H9 (cell line): ENCODE data around the gene GBE1. TPM values are rescaled to one million over a fixed set of nuclear protein-coding genes. Genes with fewer than 3 reads are reported as not detected.

ENCODE experiments used
- DNase-seq: peaks from one replicate; pipeline ENCODE4 v3.0.0-alpha.2; 2017
- H2AFZ ChIP-seq: one replicate; pipeline ENCODE4 v1.6.1; 2013; ENCODE audit warnings: mild to moderate bottlenecking, low read length, control low read depth, moderate library complexity
- H2AK5ac ChIP-seq: 2 replicates; pipeline ENCODE4 v1.6.1; 2013; ENCODE audit warnings: low read length, control low read depth, mixed read lengths; ENCODE audit not compliant: insufficient read length
- H2BK120ac ChIP-seq: one replicate; pipeline ENCODE4 v1.6.1; 2013; ENCODE audit warnings: low read depth, mild to moderate bottlenecking, low read length, control low read depth, inconsistent platforms; ENCODE audit not compliant: poor library complexity, severe bottlenecking
- H2BK12ac ChIP-seq: 2 replicates; pipeline ENCODE4 v1.6.1; 2013; ENCODE audit warnings: low read length, control low read depth, mixed read lengths, low read depth; ENCODE audit not compliant: insufficient read length
- H2BK15ac ChIP-seq: 2 replicates; pipeline ENCODE4 v1.6.1; 2013; ENCODE audit warnings: low read depth, low read length, control low read depth
- H2BK20ac ChIP-seq: one replicate; pipeline ENCODE4 v1.6.1; 2013; ENCODE audit warnings: low read depth, mild to moderate bottlenecking, low read length, control low read depth, inconsistent platforms; ENCODE audit not compliant: poor library complexity, severe bottlenecking
- H2BK5ac ChIP-seq: 2 replicates; pipeline ENCODE4 v1.6.1; 2013; ENCODE audit warnings: low read length, control low read depth, mixed read lengths; ENCODE audit not compliant: insufficient read length
- H3K14ac ChIP-seq: 2 replicates; pipeline ENCODE4 v1.6.1; 2013; ENCODE audit warnings: low read length, control low read depth; ENCODE audit not compliant: insufficient read depth
- H3K18ac ChIP-seq: 2 replicates; pipeline ENCODE4 v1.6.1; 2013; ENCODE audit warnings: low read depth, mild to moderate bottlenecking, mixed read lengths, low read length, control low read depth; ENCODE audit not compliant: insufficient read length
- H3K23ac ChIP-seq: 2 replicates; pipeline ENCODE4 v1.6.1; 2013; ENCODE audit warnings: low read length, control low read depth, mixed read lengths, low read depth; ENCODE audit not compliant: insufficient read length
- H3K23me2 ChIP-seq: 2 replicates; pipeline ENCODE4 v1.6.1; 2013; ENCODE audit warnings: low read depth, mild to moderate bottlenecking, mixed read lengths, low read length, control low read depth; ENCODE audit not compliant: insufficient read length, poor library complexity, severe bottlenecking
- H3K27ac ChIP-seq: 2 replicates; pipeline ENCODE4 v1.5.1; 2013; ENCODE audit warnings: low read length, control low read depth, mixed read lengths, low read depth; ENCODE audit not compliant: insufficient read length
- H3K27me3 ChIP-seq: 2 replicates; pipeline ENCODE4 v1.6.1; 2013; ENCODE audit warnings: low read length, control low read depth, inconsistent platforms; ENCODE audit not compliant: insufficient read depth
- H3K4ac ChIP-seq: 2 replicates; pipeline ENCODE4 v1.6.1; 2013; ENCODE audit warnings: low read depth, mild to moderate bottlenecking, control low read depth, inconsistent platforms, low read length, moderate library complexity
- H3K4me1 ChIP-seq: 2 replicates; pipeline ENCODE4 v1.6.1; 2013; ENCODE audit warnings: low read length, control low read depth, inconsistent platforms; ENCODE audit not compliant: insufficient read depth
- H3K4me2 ChIP-seq: 2 replicates; pipeline ENCODE4 v1.6.1; 2013; ENCODE audit warnings: low read length, control low read depth, mixed read lengths; ENCODE audit not compliant: insufficient read length, insufficient read depth
- H3K56ac ChIP-seq: 2 replicates; pipeline ENCODE4 v1.6.1; 2013; ENCODE audit warnings: low read depth, mild to moderate bottlenecking, mixed read lengths, low read length, control low read depth; ENCODE audit not compliant: insufficient read length
- H3K79me1 ChIP-seq: 2 replicates; pipeline ENCODE4 v1.6.1; 2013; ENCODE audit warnings: low read depth, mild to moderate bottlenecking, moderate library complexity, low read length, control low read depth, inconsistent platforms; ENCODE audit not compliant: insufficient read depth, poor library complexity, severe bottlenecking
- H3K79me2 ChIP-seq: 2 replicates; pipeline ENCODE4 v1.6.1; 2013; ENCODE audit warnings: low read length, control low read depth, inconsistent platforms; ENCODE audit not compliant: insufficient read depth
- H3K9ac ChIP-seq: 2 replicates; pipeline ENCODE4 v1.6.1; 2013; ENCODE audit warnings: low read length, control low read depth, mixed read lengths; ENCODE audit not compliant: insufficient read length; ENCODE audit errors: extremely low read depth
- H3K9me3 ChIP-seq: one replicate; pipeline ENCODE4 v1.6.1; 2013; ENCODE audit warnings: low read depth, low read length, inconsistent platforms; ENCODE audit not compliant: control insufficient read depth
- H3T11ph ChIP-seq: one replicate; pipeline ENCODE4 v1.6.1; 2013; ENCODE audit warnings: mild to moderate bottlenecking, low read length, control low read depth, inconsistent platforms
- H4K20me1 ChIP-seq: one replicate; pipeline ENCODE4 v1.6.1; 2013; ENCODE audit not compliant: control insufficient read depth, insufficient read length, insufficient read depth
- H4K5ac ChIP-seq: 2 replicates; pipeline ENCODE4 v1.6.1; 2013; ENCODE audit warnings: low read depth, mild to moderate bottlenecking, mixed read lengths, low read length, control low read depth; ENCODE audit not compliant: insufficient read length
- H4K8ac ChIP-seq: replicated peaks from 2 replicates; pipeline ENCODE4 v1.6.1; 2013; ENCODE audit warnings: low read length, control low read depth, mixed read lengths, low read depth; ENCODE audit not compliant: insufficient read length
- H4K91ac ChIP-seq: 2 replicates; pipeline ENCODE4 v1.6.1; 2013; ENCODE audit warnings: low read depth, mild to moderate bottlenecking, moderate library complexity, mixed read lengths, low read length, control low read depth; ENCODE audit not compliant: insufficient read length
- H3K27ac Mint-ChIP-seq, 3 experiments: 2 replicates in 2 of 3; 3 replicates in 1 of 3; pipeline ENCODE4 v1.8.0; 2020 to 2021; ENCODE audit warnings: mixed read lengths in 3 of 3, mild to moderate bottlenecking in 1 of 3, moderate library complexity in 1 of 3
- H3K27me3 Mint-ChIP-seq: 2 replicates; pipeline ENCODE4 v1.8.0; 2021; ENCODE audit warnings: low read depth, mild to moderate bottlenecking, moderate library complexity, mixed read lengths
- H3K36me3 Mint-ChIP-seq, 3 experiments: 2 replicates in 2 of 3; 3 replicates in 1 of 3; pipeline ENCODE4 v1.8.0; 2020 to 2021; ENCODE audit warnings: low read depth in 3 of 3, mixed read lengths in 3 of 3; ENCODE audit not compliant: insufficient read depth in 1 of 3
- H3K4me1 Mint-ChIP-seq, 2 experiments: 2 replicates each; pipeline ENCODE4 v1.8.0; 2020; ENCODE audit warnings: mixed read lengths in 2 of 2
- H3K4me3 Mint-ChIP-seq, 2 experiments: 2 replicates in 1 of 2; 3 replicates in 1 of 2; pipeline ENCODE4 v1.8.0; 2020 to 2021; ENCODE audit warnings: mild to moderate bottlenecking in 2 of 2, mixed read lengths in 2 of 2, moderate library complexity in 1 of 2
- H3K9me3 Mint-ChIP-seq, 2 experiments: 2 replicates in 1 of 2; 3 replicates in 1 of 2; pipeline ENCODE4 v1.8.0; 2020; ENCODE audit warnings: mild to moderate bottlenecking in 2 of 2, mixed read lengths in 2 of 2, moderate library complexity in 1 of 2
- WGBS: extraction: QIAGEN DNeasy Blood & Tissue Kit; methylation state at CpG from one replicate; pipeline ENCODE4 v1.1.7; 2013; ENCODE audit warnings: missing lambda C conversion rate, low lambda C conversion rate, mixed read lengths; ENCODE audit not compliant: insufficient read length; ENCODE audit errors: extremely low coverage; 5-methylcytosine and 5-hydroxymethylcytosine counted together
- total RNA-seq: library from RNA; stranded (reverse); gene quantifications from 2 replicates; pipeline ENCODE4 v1.2.1, GENCODE V29; 2021
- TF ChIP-seq, protein P1 (sequence below): fragments of 200-600 bp; sonication (generic); conservative IDR thresholded peaks from 3 replicates; pipeline ENCODE4 v1.8.0; 2021; ENCODE audit warnings: antibody characterized with exemption, mild to moderate bottlenecking

GBE1 gene
- total RNA-seq, 1 experiment from 2014 or later, result 13.8 TPM

GRCh38 chr3:81632659-81633058 lies 128.8 kb downstream of the GBE1 start:
- Histone ChIP-seq H3K14ac (no peak overlapping the region), H2AK5ac (no peak overlapping the region), H3K18ac (no peak overlapping the region), H2BK5ac (no peak overlapping the region), H3T11ph (no peak overlapping the region), H2BK15ac (no peak overlapping the region), H2BK20ac (no peak overlapping the region), H3K23ac (no peak overlapping the region), H3K9ac (no peak overlapping the region), H3K79me1 (no peaks in the 10 kb centered on the region), H3K4me1 (no peaks in the 10 kb centered on the region), H4K91ac (no peak overlapping the region), H3K4me2 (no peak overlapping the region), H2BK120ac (no peak overlapping the region), H3K23me2 (no peaks in the 10 kb centered on the region), H2BK12ac (no peak overlapping the region), H3K27ac (no peak overlapping the region), H2AFZ (no peak overlapping the region), H3K27me3 (no peaks in the 10 kb centered on the region), H4K8ac (no peak overlapping the region), H3K4ac (no peak overlapping the region), H3K56ac (no peak overlapping the region), H3K79me2 (no peaks in the 10 kb centered on the region), H3K9me3 (no peaks in the 10 kb centered on the region), H4K5ac (no peak overlapping the region), H4K20me1 (no peaks in the 10 kb centered on the region)
- no peaks in the 10 kb centered on the region for H3K27me3 Mint-ChIP-seq
- no peak overlapping the region for H3K4me3 Mint-ChIP-seq
- H3K27ac Mint-ChIP-seq, result no peak overlapping the region
- peaks cover 0 to 10% (median 10%) of the 10 kb centered on the region in 3 experiments; a peak in 3 of 7 replicates for H3K36me3 Mint-ChIP-seq
- DNase-seq, result no peak
- TF ChIP-seq, protein P1, sequence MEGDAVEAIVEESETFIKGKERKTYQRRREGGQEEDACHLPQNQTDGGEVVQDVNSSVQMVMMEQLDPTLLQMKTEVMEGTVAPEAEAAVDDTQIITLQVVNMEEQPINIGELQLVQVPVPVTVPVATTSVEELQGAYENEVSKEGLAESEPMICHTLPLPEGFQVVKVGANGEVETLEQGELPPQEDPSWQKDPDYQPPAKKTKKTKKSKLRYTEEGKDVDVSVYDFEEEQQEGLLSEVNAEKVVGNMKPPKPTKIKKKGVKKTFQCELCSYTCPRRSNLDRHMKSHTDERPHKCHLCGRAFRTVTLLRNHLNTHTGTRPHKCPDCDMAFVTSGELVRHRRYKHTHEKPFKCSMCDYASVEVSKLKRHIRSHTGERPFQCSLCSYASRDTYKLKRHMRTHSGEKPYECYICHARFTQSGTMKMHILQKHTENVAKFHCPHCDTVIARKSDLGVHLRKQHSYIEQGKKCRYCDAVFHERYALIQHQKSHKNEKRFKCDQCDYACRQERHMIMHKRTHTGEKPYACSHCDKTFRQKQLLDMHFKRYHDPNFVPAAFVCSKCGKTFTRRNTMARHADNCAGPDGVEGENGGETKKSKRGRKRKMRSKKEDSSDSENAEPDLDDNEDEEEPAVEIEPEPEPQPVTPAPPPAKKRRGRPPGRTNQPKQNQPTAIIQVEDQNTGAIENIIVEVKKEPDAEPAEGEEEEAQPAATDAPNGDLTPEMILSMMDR, result no peak
- H3K9me3 Mint-ChIP-seq, result peaks cover 0 to 3% of the 10 kb centered on the region in 2 experiments; a peak in 4 of 5 replicates
- WGBS, result no CpG with 5 or more reads among the region's 2 CpGs
- H3K4me1 Mint-ChIP-seq, result no peaks in the 10 kb centered on the region
